ENCODE measurements around the gene CACNA1B.
"Not testable (repeated sequence)": the region's sequence is repeated elsewhere in the genome, so short reads cannot be mapped to it uniquely, and the experiment has no call there.

Gene CACNA1B

DNA sequence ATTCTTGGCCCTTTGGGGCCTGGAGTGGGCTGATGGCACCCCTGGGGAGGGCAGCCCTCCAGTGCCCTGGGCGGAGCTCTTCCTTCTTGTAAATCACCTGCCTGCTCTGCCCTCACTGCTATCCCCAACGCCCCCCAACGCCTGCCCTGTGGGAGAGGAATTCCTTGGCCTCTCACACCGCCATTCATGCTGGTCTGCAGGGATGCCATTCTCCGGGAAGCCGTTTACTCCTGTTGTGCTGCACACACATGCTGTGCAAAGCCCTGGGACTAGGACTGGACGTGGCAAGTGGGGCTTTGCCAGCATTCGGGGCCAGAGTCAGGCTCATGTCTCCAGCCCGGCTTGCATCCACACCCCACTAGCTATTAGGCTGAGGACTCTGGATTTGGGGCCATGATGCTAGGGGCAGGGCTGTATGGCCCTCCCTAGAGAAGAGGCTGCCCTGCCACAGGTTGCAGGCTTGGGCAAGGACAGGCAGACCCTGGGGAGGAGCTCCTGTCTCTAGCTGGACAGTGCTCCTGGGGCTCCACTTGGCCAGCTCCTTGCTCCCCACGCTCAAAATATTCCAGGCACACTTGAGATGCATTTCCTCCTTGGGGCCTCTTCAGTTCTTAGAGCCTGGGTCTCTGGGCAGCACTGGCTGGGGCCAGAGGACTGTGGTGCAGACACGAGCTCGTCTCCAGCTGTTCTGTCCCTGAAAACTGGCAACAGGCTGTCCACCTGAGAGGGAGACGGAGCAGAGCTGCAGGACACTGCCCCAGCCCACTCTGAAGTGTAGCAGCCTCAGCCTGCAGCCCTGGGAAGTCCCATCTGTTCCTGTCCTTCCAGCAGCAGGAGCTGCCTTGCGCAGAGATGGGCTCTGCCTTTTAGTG is 226.9 kb downstream of the CACNA1B start:
- DNase-seq: no peak

DNA sequence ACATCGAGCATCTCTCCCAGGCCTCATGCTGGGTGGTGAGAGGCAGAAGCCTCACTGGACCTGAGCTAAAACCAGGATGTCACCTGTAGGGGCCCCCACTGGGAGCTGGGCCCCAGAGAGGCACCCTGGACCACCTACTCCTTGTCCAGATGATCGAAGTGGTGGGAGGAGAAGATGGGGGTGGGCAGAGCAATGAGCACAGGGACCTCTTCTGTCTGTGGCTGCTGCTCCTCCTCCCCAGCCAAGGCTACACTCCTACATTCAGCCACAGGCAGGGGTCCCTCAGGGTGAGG is 227.5 kb downstream of the CACNA1B start:
- no peak for DNase-seq

DNA sequence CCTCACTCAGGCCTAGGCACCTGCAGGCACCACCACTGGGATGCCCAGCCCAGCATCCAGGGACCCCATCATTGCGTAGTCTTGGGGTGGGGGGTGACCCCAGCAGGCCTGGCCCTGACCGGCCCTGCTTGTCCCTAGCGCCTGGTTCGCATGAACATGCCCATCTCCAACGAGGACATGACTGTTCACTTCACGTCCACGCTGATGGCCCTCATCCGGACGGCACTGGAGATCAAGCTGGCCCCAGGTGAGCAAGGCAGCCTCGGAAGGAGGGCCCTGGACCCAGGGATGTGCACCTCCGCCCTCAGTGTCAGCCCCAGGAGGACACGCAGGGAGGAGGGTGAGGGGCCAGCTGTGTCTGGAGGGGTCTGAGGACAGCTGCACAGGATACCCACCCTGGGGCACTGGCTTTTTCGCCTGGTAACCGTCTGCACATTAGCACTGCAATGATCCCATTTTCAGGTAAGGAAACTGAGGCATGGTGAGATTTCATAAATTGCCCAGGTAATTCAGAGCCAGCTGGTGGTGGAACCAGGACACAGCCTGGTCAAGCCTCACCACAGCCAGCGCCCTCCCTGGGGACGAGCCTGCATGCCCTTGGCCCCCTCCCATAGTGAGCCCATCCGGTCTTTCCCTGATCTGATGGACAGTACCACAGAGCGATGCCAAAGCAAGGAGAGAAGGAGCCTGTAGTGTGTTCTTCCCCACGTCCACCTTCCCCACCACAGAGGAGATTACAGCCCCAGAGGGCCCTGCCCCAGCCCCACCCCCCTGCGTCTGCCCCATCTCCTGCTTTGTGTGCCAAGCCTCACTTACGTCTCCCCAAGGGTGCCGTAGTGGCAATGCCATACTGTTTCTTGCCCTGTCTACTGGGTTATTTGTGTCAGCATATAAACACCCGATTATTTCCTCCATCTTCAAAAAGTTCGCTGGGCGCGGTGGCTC is 228.3 kb downstream of the CACNA1B start:
- no peak for DNase-seq

DNA sequence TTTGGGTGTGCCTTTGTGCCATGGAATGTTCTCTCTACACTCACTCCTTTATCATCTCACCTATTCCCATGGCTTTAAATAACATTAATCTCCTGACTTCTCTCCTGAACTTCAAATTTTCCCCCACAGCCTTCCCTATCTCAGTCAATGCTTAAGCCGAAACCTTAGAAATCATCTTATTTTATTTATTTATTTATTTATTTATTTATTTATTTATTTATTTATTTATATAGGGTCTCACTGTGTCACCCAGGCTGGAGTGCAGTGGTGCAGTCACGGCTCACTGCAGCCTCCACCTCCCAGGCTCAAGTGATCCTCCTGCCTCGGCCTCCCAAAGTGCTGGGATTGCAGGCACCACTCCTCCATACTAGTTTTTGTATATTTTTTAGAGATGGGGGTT is 229.5 kb downstream of the CACNA1B start:
- not testable (repeated sequence) for DNase-seq

DNA sequence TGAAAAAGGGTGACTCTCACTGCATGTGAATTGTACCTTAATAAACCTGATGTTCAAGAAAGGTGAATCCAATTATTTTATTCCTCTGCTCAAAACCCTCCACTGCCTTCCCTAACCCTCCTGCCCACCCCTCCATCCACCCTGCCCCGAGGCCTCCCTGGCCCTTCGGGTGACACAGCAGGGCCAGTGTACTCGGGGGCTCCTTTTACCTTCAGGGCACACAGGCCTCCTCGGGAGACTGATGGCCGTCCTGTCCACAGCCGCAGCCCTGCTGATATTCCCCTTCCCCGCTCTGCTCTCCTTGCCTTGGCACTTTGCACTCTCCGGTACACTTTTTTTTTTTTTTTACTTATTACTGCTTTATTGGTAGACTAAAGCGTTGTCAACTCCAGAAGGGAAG is 234.0 kb downstream of the CACNA1B start:
- no peak for DNase-seq

DNA sequence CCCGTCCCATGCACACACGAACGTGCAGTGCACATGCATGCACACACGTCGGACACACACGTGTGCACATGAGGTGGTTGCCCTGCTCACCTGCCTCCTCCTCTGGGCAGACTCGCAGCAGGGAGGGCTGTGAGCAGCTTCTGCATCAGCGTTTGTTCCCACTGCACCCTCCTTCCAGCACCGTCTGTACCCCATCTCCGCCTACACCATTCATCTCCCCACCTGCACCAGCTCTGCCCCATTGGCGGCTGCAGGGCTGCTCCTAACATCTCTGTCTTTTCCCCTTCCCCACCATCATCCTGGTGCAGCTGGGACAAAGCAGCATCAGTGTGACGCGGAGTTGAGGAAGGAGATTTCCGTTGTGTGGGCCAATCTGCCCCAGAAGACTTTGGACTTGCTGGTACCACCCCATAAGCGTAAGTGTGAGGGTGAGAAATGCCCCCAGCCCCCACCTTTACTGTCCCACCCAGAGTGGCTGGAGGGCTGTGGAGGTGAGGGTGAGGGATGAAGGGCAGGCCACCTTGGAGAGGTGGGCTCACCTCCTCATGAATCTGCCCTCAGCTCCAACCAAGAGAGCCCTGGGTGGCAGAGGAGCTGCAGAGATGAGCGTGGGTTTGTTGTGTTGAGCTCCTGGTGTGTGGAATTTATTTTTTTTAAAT is 234.6 kb downstream of the CACNA1B start:
- DNase-seq: no peak

DNA sequence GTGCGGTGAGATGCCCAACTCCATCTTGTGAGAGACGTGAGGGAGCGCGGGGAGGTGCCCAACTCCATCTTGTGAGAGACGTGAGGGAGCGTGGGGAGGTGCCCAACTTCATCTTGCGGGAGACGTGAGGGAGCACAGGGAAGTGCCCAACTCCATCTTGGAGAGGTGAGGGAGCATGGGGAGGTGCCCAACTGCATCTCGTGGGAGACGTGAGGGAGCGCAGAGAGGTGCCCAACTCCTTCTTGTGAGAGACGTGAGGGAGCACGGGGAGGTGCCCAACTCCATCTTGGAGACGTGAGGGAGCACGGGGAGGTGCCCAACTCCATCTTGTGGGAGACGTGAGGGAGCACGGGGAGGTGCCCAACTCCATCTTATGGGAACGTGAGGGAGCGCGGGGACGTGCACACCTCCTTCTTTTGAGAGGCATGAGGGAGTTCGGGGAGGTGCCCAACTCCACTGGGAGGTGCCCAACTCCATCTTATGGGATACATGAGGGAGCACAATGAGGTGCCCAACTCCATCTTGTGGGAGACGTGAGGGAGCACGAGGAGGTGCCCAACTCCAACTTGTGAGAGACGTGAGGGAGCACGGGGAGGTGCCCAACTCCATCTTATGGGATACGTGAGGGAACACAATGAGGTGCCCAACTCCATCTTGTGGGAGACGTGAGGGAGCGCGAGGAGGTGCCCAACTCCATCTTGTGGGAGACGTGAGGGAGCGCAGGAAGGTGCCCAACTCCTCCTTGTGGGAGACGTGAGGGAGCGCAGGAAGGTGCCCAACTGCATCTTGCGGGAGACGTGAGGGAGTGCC is 235.4 kb downstream of the CACNA1B start:
- no peak for DNase-seq

DNA sequence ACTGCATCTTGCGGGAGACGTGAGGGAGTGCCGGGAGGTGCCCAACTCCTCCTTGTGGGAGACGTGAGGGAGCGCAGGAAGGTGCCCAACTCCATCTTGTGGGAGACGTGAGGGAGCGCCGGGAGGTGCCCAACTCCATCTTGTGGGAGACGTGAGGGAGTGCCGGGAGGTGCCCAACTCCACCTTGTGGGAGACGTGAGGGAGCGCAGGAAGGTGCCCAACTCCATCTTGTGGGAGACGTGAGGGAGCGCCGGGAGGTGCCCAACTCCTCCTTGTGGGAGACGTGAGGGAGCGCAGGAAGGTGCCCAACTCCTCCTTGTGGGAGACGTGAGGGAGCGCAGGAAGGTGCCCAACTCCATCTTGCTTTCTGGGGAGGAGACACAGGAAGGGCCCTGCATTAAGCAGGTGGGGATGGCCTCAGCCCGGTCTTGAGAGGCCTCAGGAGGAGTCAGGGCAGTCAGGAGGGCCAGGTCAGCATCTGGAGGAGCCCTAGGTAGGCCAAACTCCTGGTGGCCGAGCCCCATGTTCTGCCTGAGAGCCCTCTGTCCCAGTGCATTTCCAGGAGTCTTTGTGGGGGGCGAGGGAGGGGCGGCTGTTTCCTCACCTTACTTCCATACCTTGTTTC is 236.2 kb downstream of the CACNA1B start:
- DNase-seq: not testable (repeated sequence)

DNA sequence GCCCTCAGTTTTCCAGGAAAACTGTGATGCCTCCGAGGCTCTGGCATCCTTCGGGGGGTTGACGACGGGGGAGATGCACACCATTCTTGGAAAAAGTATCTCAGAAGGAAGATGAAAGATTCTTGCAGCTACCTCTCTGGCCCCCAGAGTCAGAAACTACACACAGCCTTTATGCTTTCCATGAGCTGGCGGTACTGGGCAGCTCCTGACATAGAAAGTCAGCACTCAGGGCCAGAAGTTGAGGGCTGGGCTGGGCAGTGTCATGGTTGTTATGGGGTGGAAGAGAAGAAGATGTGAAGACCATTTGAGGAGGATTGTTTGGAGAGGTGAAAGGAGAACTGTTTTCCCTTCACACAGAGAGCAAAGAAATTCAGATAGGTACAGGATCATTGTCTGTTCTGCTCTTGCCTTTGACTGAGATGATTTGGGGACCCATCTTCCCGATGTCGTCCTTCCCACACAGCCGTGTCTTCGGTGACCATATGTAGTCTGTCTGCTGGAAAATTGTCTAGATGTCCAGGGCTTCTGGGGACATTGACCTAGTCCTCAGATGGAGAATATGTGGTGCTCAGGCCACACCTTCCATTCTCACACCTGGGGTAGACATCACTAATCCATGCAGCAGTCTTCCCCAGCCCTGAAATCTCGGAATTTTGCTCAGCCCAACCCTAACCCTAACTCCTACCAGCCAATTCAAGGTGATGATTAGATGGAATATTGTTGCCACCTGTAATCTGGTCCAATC is 237.1 kb downstream of the CACNA1B start:
- DNase-seq: no peak

DNA sequence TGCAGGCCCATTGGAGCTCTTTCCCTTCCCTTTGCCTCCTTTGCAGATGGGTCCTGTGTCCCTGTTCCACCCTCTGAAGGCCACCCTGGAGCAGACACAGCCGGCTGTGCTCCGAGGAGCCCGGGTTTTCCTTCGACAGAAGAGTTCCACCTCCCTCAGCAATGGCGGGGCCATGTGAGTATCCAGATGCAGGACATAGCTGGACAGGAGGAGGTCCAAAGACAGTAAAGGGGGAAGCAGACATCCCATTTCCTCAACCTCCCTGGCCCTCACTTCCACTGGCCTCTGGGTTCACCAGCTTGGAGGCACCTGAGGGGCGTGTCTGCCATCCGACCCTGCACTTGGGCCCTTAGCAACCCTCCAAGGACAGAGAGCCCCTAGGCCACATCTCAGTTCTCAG is 237.9 kb downstream of the CACNA1B start:
- DNase-seq: no peak

DNA sequence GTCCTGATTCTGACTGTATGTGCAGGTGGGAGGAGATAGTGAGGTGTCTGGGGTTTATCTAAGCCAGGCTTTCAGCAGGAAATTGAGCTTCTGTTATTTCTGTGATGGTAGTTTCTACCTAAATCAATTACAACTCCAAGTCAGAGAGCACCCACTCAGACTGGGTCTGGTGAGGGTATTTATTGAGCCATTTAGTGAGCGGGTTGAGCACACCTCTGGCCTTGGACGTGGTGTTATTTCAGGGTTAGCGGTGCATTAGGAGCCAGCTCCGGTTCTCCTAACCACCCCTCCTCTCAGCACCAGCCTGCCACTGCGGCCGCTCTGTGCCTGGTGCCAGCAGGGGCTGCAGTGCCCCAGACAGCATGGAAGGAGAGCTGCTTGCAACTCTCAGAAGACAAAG is 238.9 kb downstream of the CACNA1B start:
- no peak for DNase-seq

DNA sequence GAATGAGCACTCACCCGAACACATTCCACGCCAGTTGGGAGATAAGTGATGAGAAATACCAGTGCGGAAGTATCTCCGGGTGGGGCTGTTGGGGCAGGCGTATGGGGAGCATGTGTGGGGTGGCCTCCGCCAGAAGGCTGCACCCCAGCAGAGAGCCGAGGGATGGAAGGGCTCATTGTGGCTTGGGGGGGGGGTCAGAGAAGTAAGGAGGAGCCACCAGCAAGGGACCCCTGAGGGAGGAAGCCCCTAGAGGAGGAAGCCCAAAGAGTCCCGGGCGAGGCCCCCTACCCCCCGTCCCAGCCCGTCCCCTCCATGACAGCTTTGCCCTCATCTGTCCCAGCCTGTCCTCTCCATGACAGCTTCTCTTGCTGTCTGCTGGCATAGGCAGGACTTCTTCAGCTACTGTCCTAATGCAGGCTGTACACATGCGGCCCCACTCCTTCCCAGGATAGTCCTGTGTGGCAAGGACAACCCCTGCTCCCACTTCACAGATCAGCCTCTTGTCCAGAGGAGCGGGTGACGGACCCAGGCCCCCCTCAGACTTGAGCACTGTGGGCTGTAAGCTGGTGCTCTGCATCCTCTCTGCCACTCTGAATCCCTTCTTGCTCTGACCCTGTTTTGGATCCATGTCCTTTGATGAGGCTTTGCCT is 239.6 kb downstream of the CACNA1B start:
- no peak for DNase-seq

DNA sequence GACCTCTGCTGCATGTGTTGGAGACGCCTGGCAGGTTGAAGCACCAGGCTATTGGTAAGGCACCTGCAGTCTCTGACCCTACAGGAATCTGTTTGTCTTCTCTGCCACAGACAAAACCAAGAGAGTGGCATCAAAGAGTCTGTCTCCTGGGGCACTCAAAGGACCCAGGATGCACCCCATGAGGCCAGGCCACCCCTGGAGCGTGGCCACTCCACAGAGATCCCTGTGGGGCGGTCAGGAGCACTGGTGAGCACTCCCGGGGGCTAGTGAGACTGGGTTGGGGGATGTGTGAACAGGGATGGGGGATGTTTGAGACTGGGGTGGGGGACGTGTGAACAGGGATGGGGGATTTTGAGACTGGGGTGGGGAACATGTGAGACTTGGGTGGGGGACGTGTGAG is 240.3 kb downstream of the CACNA1B start:
- DNase-seq: no peak

DNA sequence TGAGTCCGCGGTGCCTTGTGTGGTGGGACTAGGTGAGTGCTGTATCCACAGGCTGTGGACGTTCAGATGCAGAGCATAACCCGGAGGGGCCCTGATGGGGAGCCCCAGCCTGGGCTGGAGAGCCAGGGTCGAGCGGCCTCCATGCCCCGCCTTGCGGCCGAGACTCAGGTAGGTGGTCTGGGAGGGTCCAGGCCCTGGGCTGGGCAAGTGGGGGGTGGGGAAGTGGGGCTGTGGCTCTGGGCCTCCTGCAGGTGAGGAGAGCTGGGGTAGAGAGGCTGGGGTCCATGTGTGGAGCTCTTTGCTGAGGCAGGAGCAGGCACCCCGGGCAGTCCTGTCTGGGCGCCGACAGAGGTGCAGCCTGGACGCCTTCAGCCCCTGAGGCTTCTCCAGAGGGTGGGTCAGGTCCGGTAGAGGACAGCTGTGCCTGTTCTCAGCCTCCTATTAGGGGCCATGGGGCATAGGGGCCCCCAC is 241.1 kb downstream of the CACNA1B start:
- DNase-seq: no peak

DNA sequence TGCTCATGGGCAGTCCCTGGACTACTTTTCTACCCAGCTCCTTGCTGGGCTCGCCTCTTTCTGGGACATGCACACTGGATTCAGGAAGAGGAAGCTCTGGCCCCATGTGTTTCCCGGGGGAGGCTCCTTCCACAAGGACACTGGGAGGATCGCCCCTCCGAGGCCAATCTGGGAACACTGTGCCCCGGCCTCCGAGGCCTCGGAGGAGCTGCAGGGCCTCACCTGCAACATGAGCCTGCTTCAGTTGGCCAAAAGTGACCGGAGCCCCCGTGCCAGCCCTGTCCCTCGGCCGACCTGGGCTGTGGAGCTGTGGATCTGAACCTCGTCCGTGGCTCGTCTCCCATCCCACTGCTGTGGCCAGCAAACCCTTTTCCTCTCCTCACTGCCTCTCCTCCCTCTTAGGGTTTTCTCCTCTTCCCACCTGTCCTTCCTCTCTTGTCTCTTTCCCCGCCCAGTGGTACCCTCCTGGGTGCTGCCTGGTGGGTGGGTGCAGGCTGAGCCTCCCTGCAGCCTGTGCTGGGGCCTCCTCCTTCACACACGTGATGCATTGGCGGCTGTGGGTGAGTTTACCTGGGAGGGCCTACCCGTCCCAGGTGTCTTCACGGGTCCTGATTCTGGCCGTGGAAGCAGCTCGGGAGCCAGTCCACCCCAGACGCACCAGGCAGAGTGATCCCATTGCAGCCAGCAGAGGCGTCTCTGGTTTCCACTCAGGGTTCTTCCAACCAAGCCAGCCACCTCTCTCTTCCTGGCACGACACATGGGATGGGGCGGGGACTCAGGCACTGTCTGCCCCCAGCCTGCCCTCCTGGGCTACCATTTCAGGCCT is 241.8 kb downstream of the CACNA1B start:
- DNase-seq: no peak

DNA sequence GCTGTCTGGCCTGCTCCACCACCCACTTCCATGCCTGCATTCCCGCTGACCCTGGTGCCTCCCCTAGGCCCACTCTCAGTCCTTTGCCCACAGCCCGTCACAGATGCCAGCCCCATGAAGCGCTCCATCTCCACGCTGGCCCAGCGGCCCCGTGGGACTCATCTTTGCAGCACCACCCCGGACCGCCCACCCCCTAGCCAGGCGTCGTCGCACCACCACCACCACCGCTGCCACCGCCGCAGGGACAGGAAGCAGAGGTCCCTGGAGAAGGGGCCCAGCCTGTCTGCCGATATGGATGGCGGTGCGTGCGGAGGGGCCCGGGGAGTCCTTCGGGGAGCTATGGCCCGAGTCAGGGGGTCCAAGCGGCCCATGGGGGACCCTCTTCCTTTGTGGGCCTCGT is 242.5 kb downstream of the CACNA1B start:
- no peak for DNase-seq

DNA sequence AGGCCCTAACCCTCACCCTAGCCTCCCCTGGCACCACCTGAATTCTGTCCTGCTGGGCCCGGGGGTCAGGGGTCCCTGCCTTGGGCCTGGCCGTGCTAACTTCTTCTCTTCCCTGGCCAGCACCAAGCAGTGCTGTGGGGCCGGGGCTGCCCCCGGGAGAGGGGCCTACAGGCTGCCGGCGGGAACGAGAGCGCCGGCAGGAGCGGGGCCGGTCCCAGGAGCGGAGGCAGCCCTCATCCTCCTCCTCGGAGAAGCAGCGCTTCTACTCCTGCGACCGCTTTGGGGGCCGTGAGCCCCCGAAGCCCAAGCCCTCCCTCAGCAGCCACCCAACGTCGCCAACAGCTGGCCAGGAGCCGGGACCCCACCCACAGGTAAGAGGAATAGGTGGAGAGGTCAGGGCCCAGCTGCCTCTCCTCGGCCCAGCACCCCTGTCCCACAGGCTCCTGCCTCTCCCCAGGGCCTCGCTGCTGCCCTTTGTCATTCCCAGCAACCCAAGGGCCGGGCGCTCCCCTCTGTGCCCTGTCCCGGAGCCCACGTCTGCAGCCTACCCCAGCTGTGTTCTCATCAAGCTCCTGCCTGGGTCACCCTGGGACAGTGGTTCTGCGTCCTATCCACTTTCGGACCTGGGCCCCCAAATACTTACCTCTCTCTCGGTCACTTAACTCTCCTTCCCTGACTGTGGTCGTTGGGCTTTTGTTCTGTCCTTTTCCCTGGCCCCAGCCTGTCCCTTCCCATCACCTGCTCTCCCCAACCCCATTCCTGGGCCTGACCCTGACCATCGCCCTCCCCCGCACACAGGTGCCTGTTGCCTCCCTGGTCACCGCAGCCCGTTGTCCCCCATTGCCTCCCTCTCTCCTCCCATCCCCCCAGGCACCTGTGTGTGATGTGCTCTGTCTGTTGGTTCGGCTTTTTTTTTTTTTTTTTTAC is 243.2 kb downstream of the CACNA1B start:
- DNase-seq: no peak

DNA sequence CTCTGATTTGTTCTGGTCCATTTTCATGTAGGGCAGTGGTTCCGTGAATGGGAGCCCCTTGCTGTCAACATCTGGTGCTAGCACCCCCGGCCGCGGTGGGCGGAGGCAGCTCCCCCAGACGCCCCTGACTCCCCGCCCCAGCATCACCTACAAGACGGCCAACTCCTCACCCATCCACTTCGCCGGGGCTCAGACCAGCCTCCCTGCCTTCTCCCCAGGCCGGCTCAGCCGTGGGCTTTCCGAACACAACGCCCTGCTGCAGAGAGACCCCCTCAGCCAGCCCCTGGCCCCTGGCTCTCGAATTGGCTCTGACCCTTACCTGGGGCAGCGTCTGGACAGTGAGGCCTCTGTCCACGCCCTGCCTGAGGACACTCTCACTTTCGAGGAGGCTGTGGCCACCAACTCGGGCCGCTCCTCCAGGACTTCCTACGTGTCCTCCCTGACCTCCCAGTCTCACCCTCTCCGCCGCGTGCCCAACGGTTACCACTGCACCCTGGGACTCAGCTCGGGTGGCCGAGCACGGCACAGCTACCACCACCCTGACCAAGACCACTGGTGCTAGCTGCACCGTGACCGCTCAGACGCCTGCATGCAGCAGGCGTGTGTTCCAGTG is 244.0 kb downstream of the CACNA1B start:
- DNase-seq: no peak
